Peyer's patch (tissue), 4 donors: ENCODE results near the gene CMPK1.
A peak's percentile ranks its signal among the peaks of the same experiment; 100 is the strongest.

ENCODE experiments used
- CTCF ChIP-seq, 6 experiments: fragments of 450-650 bp in 4 of 6; fragments of 200-600 bp in 2 of 6; sonication (generic) in 1 of 6; IDR thresholded peaks; one replicate each; pipeline ENCODE4 v1.5.1; 2017 to 2019; ENCODE audit warnings: antibody characterized with exemption in 6 of 6, mild to moderate bottlenecking in 3 of 6, moderate library complexity in 1 of 6
- POLR2A ChIP-seq, 2 donors: fragments of 450-650 bp; IDR thresholded peaks; one replicate each; pipeline ENCODE4 v1.5.1; 2017; ENCODE audit warnings: antibody characterized with exemption in 2 of 2, mild to moderate bottlenecking in 2 of 2, moderate library complexity in 2 of 2

GRCh38 chr1:47333922-47334764, 553 bp downstream of the CMPK1 start:
- peak in 3 of 6 experiments; percentile 9 to 43 (median 29) for TF ChIP-seq CTCF (IDR thresholded peaks at IDR 0.05)
- TF ChIP-seq POLR2A (IDR thresholded peaks at IDR 0.05): peak; percentile 80
